IPS-20b (cell line): ENCODE results near the gene WNT6.

ENCODE experiments used
- H3K27ac ChIP-seq: one replicate; pipeline ENCODE4 v1.5.1; 2013; ENCODE audit warnings: low read length
- H3K27me3 ChIP-seq: 2 replicates; pipeline ENCODE4 v1.6.1; 2013; ENCODE audit warnings: mild to moderate bottlenecking, low read length, inconsistent platforms; ENCODE audit not compliant: insufficient read depth
- H3K36me3 ChIP-seq: 2 replicates; pipeline ENCODE4 v1.6.1; 2013; ENCODE audit warnings: low read depth, mild to moderate bottlenecking, inconsistent platforms, low read length, moderate library complexity; ENCODE audit not compliant: insufficient read depth
- H3K4me1 ChIP-seq: 2 replicates; pipeline ENCODE4 v1.6.1; 2013; ENCODE audit warnings: mild to moderate bottlenecking, control low read depth, inconsistent platforms, low read length, moderate library complexity; ENCODE audit not compliant: insufficient read depth
- H3K4me3 ChIP-seq: 2 replicates; pipeline ENCODE4 v1.5.1; 2013; ENCODE audit warnings: mild to moderate bottlenecking, low read length, inconsistent platforms
- H3K9ac ChIP-seq: 2 replicates; pipeline ENCODE4 v1.6.1; 2013; ENCODE audit warnings: low read depth, mild to moderate bottlenecking, inconsistent platforms, low read length, moderate library complexity
- H3K9me3 ChIP-seq: 2 replicates; pipeline ENCODE4 v1.6.1; 2013; ENCODE audit warnings: mild to moderate bottlenecking, low read depth, low read length, inconsistent platforms; ENCODE audit not compliant: insufficient read depth

The WNT6 gene

DNA sequence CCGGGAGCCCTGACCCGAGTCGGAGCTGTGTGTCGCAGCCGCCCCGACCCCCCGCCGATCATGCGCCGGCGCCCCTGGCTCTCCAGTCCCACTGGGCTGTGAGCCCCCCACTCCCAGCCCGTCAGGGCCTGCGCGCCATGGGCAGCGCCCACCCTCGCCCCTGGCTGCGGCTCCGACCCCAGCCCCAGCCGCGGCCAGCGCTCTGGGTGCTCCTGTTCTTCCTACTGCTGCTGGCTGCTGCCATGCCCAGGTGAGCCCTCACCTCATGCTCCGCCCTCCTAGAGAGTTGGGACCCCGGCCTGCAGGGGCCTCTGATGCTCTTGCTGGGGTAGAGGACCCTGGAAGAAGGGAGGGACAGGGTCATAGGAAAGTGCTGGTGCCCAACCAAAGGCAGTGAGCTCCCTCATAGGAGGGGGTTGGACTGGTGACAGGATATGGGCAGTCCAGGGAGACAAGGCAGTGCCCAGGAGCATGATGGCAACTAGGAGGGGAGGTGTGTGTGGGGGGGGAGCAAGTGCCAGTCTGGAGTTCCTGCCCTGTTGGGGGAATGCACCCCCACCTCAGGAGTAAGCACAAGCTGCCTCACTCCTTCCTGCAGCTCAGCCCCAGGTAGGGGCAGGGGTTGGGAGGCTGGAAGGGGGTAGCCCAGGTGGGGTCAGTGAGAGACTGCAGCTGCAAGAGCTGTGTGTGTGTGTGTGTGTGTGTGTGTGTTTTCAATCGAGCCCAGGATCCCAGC, 21.4 kb downstream of the WNT6 start:
- Histone ChIP-seq H3K4me1 (peaks cover 4% of the 10 kb centered on the region), H3K9ac (no peak overlapping the region), H3K4me3 (no peak overlapping the region), H3K27me3 (peaks cover 99% of the 10 kb centered on the region), H3K27ac (no peak overlapping the region), H3K9me3 (peaks cover 8% of the 10 kb centered on the region; the same call in 1 of the 2 replicates), H3K36me3 (no peaks in the 10 kb centered on the region)

DNA sequence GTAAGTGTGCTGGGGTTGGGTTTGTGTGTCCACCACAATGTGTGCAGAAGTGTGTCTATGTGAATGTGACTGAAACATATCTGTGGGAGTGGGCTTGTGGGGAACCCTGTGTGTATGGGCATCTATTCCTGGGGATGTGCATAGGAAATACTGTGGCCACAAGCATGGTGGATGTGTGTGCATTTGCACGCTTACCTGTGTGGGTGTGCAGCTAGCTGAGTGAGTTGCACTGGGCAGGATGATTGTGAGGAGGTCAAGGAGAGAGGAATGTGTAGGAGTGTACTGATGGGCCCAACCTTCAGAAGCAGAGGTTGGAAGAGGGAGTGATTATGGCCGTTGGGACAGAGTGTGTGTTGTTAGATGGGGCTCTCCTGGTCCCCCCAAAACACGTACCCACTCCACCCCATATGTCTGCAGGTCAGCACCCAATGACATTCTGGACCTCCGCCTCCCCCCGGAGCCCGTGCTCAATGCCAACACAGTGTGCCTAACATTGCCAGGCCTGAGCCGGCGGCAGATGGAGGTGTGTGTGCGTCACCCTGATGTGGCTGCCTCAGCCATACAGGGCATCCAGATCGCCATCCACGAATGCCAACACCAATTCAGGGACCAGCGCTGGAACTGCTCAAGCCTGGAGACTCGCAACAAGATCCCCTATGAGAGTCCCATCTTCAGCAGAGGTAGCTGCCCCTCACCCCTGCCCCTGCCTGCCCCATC, 22.3 kb downstream of the WNT6 start:
- Histone ChIP-seq H3K9ac (no peak overlapping the region), H3K36me3 (no peaks in the 10 kb centered on the region), H3K9me3 (peaks cover 8% of the 10 kb centered on the region; the same call in 1 of the 2 replicates), H3K4me1 (peaks cover 4% of the 10 kb centered on the region), H3K27me3 (peaks cover 98% of the 10 kb centered on the region), H3K4me3 (no peak overlapping the region), H3K27ac (no peak overlapping the region)

DNA sequence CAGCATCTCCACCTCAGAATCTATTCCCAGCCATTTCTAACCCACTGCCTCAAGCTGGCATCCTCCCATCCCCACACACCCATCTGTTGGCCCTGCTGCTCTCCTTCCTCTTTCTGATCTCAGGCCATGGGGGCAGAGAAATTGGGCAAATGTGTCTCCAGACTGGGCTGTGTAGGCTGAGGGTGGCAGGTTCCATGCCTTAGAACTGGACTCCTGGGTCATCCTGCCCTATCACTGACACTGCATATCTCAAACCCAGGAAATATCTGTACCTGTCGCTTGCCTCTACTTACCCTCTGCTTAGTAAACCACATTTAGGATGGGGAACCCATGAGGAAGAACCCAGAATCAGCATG, 22.8 kb downstream of the WNT6 start:
- Histone ChIP-seq H3K4me1 (peaks cover 4% of the 10 kb centered on the region), H3K4me3 (no peak overlapping the region)

DNA sequence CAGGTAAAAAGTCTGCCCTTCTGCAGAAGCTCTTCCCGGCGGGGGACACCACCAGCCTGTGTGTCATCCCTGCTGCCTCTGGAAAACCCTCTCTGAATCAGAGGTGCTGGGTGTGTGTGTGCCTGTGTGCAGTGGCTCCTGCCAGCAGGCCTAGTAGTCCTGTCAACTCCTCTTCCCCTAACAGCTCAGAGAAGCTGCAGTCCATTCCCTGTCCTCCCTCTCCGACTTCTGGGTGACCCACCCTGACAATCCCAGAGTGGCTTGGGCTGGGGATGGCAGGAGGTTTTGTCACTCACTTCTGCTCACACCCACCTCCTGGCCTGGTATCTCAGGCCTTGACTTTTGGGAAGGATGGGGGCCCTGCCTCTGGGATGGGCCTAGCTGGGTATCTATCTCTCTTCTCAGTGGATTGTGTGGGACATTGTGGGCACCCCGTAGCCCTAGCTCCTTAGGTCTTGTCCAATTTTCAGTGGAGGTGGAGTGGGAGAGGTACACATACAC, 23.3 kb downstream of the WNT6 start:
- Histone ChIP-seq H3K36me3 (no peaks in the 10 kb centered on the region), H3K9ac (no peak overlapping the region), H3K4me1 (peaks cover 4% of the 10 kb centered on the region), H3K9me3 (peaks cover 8% of the 10 kb centered on the region; the same call in 1 of the 2 replicates), H3K27ac (no peak overlapping the region), H3K27me3 (peaks cover 98% of the 10 kb centered on the region), H3K4me3 (no peak overlapping the region)

More for the DNA sequence above, 22.8 kb downstream of the WNT6 start:
- H3K27me3 ChIP-seq, result peaks cover 98% of the 10 kb centered on the region
- no peaks in the 10 kb centered on the region for H3K36me3 ChIP-seq
- H3K9me3 ChIP-seq, result peaks cover 8% of the 10 kb centered on the region; the same call in 1 of the 2 replicates
- no peak overlapping the region for H3K9ac ChIP-seq
- H3K27ac ChIP-seq, result no peak overlapping the region

DNA sequence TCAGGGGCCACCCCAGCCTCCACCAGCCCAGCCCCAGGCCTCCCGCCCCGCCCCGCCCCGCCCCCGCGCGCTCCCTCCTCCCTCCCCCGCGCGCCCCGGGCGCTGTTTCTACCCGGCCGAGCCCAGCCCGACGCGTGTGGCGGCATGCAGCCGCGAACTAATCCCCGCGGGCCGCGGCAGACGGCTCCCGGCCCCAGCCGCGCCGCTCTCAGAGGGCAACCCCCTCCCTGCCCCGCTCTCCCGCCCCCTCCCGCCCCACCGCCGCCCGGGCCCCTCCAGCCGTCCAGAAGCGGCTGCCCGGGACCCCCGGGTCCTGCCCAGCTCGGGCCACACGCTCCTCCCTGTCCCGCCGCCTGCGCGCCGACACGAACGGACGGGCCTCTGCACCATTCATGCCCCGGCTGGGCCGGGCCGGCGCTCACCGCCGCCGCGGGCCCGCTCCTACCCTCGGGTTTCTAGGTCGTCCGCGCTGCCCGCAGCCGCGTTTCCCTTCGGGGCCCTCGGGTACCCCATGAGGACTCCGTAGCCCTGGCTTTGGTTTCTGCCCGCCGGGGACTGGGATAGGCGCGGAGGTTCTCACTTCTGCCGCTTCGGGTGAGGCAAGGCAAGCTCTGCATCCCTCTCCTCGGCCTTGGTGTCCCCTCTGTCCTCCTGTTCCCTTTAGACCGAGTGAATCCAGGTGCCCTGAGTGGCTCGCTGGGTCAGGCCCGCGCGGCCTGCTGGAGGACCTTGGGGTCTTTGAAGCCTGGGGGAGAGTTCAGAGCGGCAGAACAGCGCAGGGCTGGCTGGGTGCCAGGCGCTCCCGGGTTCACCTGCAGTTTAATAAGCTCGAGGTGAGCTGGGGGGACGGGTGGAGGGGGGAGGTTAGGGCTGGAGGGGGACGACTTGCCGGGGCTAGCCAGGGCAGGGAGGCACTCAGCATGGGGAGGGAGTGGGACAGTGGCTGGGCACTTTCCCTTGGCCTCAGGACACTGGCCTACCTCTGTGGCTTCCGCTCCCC, 24.2 kb downstream of the WNT6 start:
- Histone ChIP-seq H3K36me3 (no peaks in the 10 kb centered on the region), H3K27ac (no peak overlapping the region), H3K9me3 (peaks cover 8% of the 10 kb centered on the region; the same call in 1 of the 2 replicates), H3K4me1 (no peaks in the 10 kb centered on the region; the same call in 1 of the 2 replicates), H3K9ac (no peak overlapping the region), H3K27me3 (peaks cover 98% of the 10 kb centered on the region), H3K4me3 (peak overlapping the region; percentile 52; the same call in 1 of the 2 replicates)

DNA sequence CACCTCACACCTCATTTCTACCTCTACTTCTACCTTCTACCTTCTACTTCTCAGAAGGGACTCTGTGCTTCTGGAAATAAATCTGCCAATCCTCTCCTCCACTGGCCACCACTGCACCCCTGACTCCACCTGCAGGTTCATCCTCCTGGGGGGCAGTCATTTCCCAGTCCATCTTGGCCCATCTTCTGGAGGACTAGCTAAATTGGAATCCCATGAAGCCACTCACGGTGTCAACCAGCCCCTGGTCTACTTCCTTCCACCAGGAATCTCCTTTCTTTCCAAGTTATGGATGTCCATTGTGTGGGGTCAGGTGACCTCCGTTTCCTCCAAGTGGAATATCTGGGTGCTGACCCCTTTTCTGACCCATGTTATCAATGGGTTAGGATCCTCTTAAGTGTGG, 24.9 kb downstream of the WNT6 start:
- Histone ChIP-seq H3K27ac (no peak overlapping the region), H3K9me3 (peaks cover 8% of the 10 kb centered on the region; the same call in 1 of the 2 replicates), H3K9ac (no peak overlapping the region), H3K27me3 (peaks cover 98% of the 10 kb centered on the region), H3K36me3 (no peaks in the 10 kb centered on the region), H3K4me1 (no peaks in the 10 kb centered on the region; the same call in 1 of the 2 replicates), H3K4me3 (no peak overlapping the region)

DNA sequence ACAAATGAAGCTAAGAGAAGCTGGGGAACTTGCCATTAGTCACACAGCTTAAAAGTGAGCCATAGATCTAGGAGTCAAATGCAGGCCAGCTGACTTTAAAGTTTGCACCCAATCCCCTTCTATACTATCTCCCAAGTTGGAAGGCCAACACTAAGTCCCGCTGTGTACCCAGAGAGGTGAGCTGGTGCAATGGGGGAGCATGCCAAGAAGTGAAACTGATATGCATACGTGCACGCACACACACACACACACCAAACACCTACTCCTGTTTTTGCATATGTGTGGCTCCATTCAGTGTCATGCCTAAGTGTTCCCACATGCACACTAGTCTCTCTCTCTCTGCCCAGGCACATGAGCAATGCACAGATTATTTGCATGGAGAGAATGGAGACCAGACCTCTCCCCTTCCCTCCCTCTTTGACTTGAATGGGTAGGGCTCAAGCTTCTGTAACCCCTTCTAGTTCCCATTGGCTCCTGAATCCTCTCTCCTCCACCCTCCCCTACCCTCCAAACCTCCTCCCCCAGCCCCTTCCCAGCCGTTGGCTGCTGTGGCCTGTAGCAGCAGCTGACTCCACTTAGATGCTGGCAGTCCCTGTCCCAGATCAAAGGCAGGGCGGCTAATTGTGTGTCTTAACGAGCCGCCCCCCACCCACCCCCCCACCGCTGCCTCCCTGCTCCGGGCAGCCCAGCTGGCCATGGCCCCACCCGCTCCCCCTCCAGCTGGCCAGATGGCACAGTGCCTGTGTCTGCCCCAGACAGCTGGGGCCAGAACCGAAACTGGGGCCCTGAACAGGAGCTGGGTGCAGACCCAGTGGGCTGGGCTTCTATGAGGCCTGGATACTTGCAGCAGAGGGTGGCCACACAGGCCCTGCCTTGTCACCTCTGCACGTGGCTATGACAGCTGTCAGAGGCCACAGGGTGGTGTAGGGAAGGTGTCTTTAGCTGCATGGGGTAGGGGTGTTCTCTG, 26.7 kb downstream of the WNT6 start:
- no peaks in the 10 kb centered on the region for H3K4me1 ChIP-seq
- H3K9ac ChIP-seq, result no peak overlapping the region
- no peak overlapping the region for H3K27ac ChIP-seq
- H3K4me3 ChIP-seq, result no peak overlapping the region
- H3K27me3 ChIP-seq, result peaks cover 98% of the 10 kb centered on the region
- no peaks in the 10 kb centered on the region for H3K36me3 ChIP-seq
- H3K9me3 ChIP-seq, result peaks cover 8% of the 10 kb centered on the region; the same call in 1 of the 2 replicates

DNA sequence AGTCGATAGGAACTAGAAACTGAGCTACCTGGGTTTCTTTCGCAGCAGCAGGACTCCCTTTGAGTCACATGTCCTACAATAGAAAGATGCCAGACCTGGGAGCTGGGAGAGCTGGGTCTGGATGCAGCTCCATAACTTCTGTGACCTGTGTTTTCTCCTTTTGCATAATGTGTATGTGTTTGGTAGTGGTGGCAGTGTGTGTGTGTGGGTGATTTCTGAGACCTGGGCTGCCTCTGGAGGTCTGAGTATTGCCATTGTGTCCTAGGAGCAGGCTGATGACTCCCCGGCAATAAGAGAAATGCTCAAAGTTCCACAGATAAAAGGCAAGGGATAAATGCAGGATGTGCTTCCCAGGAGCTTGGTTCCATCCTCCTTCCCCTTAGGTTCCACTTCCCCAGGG, 27.5 kb downstream of the WNT6 start:
- no peak overlapping the region for H3K27ac ChIP-seq
- no peak overlapping the region for H3K9ac ChIP-seq
- peaks cover 4% of the 10 kb centered on the region; the same call in 1 of the 2 replicates for H3K9me3 ChIP-seq
- peaks cover 98% of the 10 kb centered on the region for H3K27me3 ChIP-seq
- H3K4me3 ChIP-seq, result no peak overlapping the region
- H3K4me1 ChIP-seq, result no peaks in the 10 kb centered on the region
- H3K36me3 ChIP-seq, result no peaks in the 10 kb centered on the region

DNA sequence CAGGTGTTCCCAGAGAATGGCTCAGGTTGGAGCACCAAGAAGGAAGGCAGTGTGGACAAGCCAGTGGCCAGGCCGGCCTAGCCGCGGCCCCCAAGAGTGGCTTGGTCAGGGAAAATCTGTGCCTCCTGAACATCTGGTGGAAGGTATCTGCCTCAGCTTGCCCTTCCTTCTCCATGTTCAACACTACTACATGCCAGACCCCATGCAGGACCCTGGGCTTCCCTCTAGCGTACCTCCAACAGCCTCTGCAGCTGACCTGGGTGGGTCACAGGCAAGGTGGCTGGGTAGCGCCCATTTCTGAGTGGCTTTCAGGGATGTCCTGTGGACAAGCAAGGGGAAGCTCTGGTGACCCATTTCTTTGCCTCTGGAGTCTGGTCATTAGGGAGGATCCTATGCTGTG, 28.7 kb downstream of the WNT6 start:
- no peak overlapping the region for H3K9ac ChIP-seq
- H3K4me3 ChIP-seq, result no peak overlapping the region
- H3K27me3 ChIP-seq, result peaks cover 98% of the 10 kb centered on the region
- no peaks in the 10 kb centered on the region for H3K36me3 ChIP-seq
- H3K27ac ChIP-seq, result no peak overlapping the region
- H3K9me3 ChIP-seq, result no peaks in the 10 kb centered on the region; the same call in 1 of the 2 replicates
- H3K4me1 ChIP-seq, result peaks cover 3% of the 10 kb centered on the region; the same call in 1 of the 2 replicates

DNA sequence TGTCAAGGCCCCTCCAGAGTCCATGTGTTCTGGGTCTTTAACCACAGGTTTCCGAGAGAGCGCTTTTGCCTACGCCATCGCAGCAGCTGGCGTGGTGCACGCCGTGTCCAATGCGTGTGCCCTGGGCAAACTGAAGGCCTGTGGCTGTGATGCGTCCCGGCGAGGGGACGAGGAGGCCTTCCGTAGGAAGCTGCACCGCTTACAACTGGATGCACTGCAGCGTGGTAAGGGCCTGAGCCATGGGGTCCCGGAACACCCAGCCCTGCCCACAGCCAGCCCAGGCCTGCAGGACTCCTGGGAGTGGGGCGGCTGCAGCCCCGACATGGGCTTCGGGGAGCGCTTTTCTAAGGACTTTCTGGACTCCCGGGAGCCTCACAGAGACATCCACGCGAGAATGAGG, 30.3 kb downstream of the WNT6 start:
- Histone ChIP-seq H3K27me3 (peaks cover 99% of the 10 kb centered on the region), H3K27ac (no peak overlapping the region), H3K9me3 (peaks cover 9% of the 10 kb centered on the region; the same call in 1 of the 2 replicates), H3K4me3 (no peak overlapping the region), H3K9ac (no peak overlapping the region), H3K36me3 (no peaks in the 10 kb centered on the region), H3K4me1 (peaks cover 3% of the 10 kb centered on the region)
